Neuron (in vitro differentiated cells): ENCODE data around the gene C6orf118.

Source experiments
- H2AFZ ChIP-seq: one replicate; pipeline ENCODE4 v1.6.1; 2013; ENCODE audit warnings: low read depth, mild to moderate bottlenecking, inconsistent platforms, low read length, moderate library complexity
- H3K27me3 ChIP-seq: one replicate; pipeline ENCODE4 v1.6.1; 2013; ENCODE audit warnings: low read length; ENCODE audit not compliant: insufficient read depth
- H3K36me3 ChIP-seq: one replicate; pipeline ENCODE4 v1.6.1; 2013; ENCODE audit warnings: low read length; ENCODE audit not compliant: insufficient read depth
- H3K4me1 ChIP-seq: one replicate; pipeline ENCODE4 v1.6.1; 2013; ENCODE audit warnings: low read length; ENCODE audit not compliant: insufficient read depth
- H3K4me3 ChIP-seq: 2 replicates; pipeline ENCODE4 v1.5.1; 2013; ENCODE audit warnings: mild to moderate bottlenecking, low read length, moderate library complexity
- H3K9me3 ChIP-seq: one replicate; pipeline ENCODE4 v1.6.1; 2013; ENCODE audit warnings: low read length

The C6orf118 gene

GRCh38 chr6:165274611-165275010 is 34.8 kb downstream of the C6orf118 start:
- Histone ChIP-seq H3K4me1 (no peaks in the 10 kb centered on the region), H3K27me3 (no peaks in the 10 kb centered on the region), H3K36me3 (no peaks in the 10 kb centered on the region), H3K9me3 (no peaks in the 10 kb centered on the region), H2AFZ (no peak overlapping the region), H3K4me3 (no peak overlapping the region)

DNA sequence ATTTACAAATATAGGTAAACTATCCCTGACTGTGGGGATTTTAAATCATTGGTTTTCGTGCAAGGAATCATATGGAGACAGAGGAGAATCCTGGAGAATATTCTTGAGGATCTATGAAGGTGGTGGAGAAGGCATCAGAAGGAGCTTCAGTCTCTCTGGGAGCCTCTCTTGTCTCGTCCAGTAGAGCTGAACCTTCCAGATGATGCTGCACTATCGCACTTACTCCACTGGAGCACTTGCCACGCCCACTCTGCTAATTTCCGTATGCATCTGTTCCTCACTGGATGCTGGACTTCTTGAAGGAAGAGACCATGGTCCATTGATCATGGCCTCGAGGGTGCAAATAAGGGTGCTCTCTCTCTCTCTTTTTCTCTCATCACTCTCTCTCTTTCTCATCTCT is 36.8 kb downstream of the C6orf118 start:
- no peak overlapping the region for H3K4me3 ChIP-seq
- peaks cover 9% of the 10 kb centered on the region for H3K4me1 ChIP-seq

GRCh38 chr6:165268987-165269386 is 40.4 kb downstream of the C6orf118 start:
- no peaks in the 10 kb centered on the region for H3K36me3 ChIP-seq
- H3K27me3 ChIP-seq: no peaks in the 10 kb centered on the region
- H3K4me1 ChIP-seq: peaks cover 9% of the 10 kb centered on the region
- H2AFZ ChIP-seq: no peak overlapping the region
- no peaks in the 10 kb centered on the region for H3K9me3 ChIP-seq
- H3K4me3 ChIP-seq: no peak overlapping the region

More for the DNA sequence above, 36.8 kb downstream of the C6orf118 start:
- Histone ChIP-seq H3K27me3 (no peaks in the 10 kb centered on the region), H3K9me3 (no peaks in the 10 kb centered on the region), H3K36me3 (no peaks in the 10 kb centered on the region), H2AFZ (no peak overlapping the region)

DNA sequence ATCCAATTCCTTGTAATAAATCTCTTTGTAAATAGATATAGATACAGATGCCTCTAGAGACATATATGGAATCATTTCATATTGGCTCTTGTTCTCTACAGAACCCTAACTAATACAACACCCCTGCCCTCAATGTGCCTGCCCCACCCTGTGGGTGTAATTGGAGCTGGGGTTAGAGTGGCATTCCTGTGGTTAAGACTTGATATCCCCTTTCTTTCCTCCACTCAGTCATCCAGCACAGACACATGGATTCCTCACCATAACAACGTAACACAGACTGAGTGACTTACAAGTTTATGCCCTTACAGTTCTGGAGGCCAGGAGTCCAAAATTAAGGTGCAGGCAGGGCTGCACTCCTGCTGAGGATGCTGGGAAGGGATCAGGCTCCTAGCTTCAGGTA is 42.8 kb downstream of the C6orf118 start:
- Histone ChIP-seq H3K4me1 (peaks cover 9% of the 10 kb centered on the region), H3K4me3 (no peak overlapping the region), H3K27me3 (no peaks in the 10 kb centered on the region), H3K36me3 (no peaks in the 10 kb centered on the region), H3K9me3 (no peaks in the 10 kb centered on the region), H2AFZ (no peak overlapping the region)

DNA sequence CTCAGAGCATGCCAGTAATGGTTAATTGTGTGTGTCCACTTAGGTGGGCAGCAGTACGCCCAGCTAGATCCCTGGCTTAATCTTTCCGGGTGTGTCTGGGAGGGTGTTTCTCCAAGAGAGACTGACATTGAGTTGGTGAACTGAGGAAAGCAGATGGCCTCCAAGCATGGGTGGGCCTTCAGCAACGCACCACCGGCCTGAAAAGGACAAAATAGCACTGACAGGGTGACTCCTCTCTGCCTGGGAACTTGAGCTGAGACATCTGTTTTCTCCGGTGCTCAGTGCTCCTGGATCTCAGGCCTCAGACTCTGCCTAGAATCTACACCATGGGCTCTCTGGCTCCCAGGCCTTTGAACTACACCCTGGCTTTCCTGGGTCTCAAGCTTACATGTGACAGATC is 43.2 kb downstream of the C6orf118 start:
- H3K4me1 ChIP-seq: peaks cover 9% of the 10 kb centered on the region

DNA sequence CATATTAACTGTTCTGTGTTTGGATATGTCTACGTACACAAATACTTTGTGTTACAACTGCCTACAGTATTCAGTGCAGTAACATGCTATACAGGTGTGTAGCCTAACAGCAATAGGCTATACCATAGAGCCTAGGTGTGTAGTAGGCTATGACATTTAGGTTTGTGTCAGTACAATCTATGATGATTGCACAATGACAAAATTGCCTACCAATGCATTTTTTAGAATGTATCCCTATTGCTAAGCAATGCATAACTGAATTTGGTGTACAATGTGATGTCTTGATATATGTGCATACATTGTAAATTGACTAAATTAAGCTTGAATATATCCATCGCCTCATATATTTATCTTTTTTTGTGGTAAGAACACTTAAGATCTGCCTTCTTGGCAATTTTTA is 48.9 kb downstream of the C6orf118 start:
- no peak overlapping the region for H2AFZ ChIP-seq
- no peaks in the 10 kb centered on the region for H3K27me3 ChIP-seq
- no peaks in the 10 kb centered on the region for H3K4me1 ChIP-seq
- H3K36me3 ChIP-seq: no peaks in the 10 kb centered on the region
- H3K9me3 ChIP-seq: peaks cover 6% of the 10 kb centered on the region
- H3K4me3 ChIP-seq: no peak overlapping the region

More for the DNA sequence above, 43.2 kb downstream of the C6orf118 start:
- Histone ChIP-seq H3K36me3 (no peaks in the 10 kb centered on the region), H3K9me3 (no peaks in the 10 kb centered on the region), H2AFZ (no peak overlapping the region), H3K4me3 (no peak overlapping the region), H3K27me3 (no peaks in the 10 kb centered on the region)

- Histone ChIP-seq H3K27me3 (no peaks in the 10 kb centered on the region), H3K9me3 (no peaks in the 10 kb centered on the region)
These were observed 59.6 kb downstream of the C6orf118 start for GRCh38 chr6:165249808-165250207.

GRCh38 chr6:165245701-165246100 is 63.7 kb downstream of the C6orf118 start:
- Histone ChIP-seq H3K9me3 (no peaks in the 10 kb centered on the region), H2AFZ (peak overlapping the region; percentile 80), H3K4me1 (peaks cover 17% of the 10 kb centered on the region), H3K4me3 (no peak overlapping the region), H3K36me3 (no peaks in the 10 kb centered on the region), H3K27me3 (no peaks in the 10 kb centered on the region)

More at GRCh38 chr6:165249808-165250207, 59.6 kb downstream of the C6orf118 start:
- Histone ChIP-seq H3K4me1 (peaks cover 5% of the 10 kb centered on the region), H3K36me3 (no peaks in the 10 kb centered on the region), H2AFZ (no peak overlapping the region), H3K4me3 (no peak overlapping the region)

- peak overlapping the region; percentile 80 for H2AFZ ChIP-seq
- peaks cover 17% of the 10 kb centered on the region for H3K4me1 ChIP-seq
- H3K36me3 ChIP-seq: no peaks in the 10 kb centered on the region
- H3K27me3 ChIP-seq: no peaks in the 10 kb centered on the region
- no peaks in the 10 kb centered on the region for H3K9me3 ChIP-seq
- no peak overlapping the region for H3K4me3 ChIP-seq
These were observed 64.1 kb downstream of the C6orf118 start for GRCh38 chr6:165245287-165245686.

- H3K27me3 ChIP-seq: no peaks in the 10 kb centered on the region
- peak overlapping the region; percentile 80 for H2AFZ ChIP-seq
- H3K9me3 ChIP-seq: no peaks in the 10 kb centered on the region
- H3K4me1 ChIP-seq: peaks cover 17% of the 10 kb centered on the region
- H3K36me3 ChIP-seq: no peaks in the 10 kb centered on the region
- H3K4me3 ChIP-seq: no peak overlapping the region
These were observed 64.7 kb downstream of the C6orf118 start for GRCh38 chr6:165244524-165245247.

- H3K4me3 ChIP-seq: no peak overlapping the region
- no peak overlapping the region for H2AFZ ChIP-seq
- no peaks in the 10 kb centered on the region for H3K27me3 ChIP-seq
- H3K4me1 ChIP-seq: peaks cover 17% of the 10 kb centered on the region
- H3K9me3 ChIP-seq: no peaks in the 10 kb centered on the region
- H3K36me3 ChIP-seq: no peaks in the 10 kb centered on the region
These were observed 65.6 kb downstream of the C6orf118 start for GRCh38 chr6:165243801-165244200.

- Histone ChIP-seq H3K4me3 (no peak overlapping the region), H3K27me3 (no peaks in the 10 kb centered on the region), H2AFZ (no peak overlapping the region), H3K36me3 (no peaks in the 10 kb centered on the region), H3K9me3 (peaks cover 5% of the 10 kb centered on the region), H3K4me1 (peaks cover 18% of the 10 kb centered on the region)
These were observed 73.1 kb downstream of the C6orf118 start for GRCh38 chr6:165236326-165236725.

GRCh38 chr6:165232731-165233488 is 76.5 kb downstream of the C6orf118 start:
- Histone ChIP-seq H3K4me3 (peak overlapping the region; percentile 29), H3K9me3 (peaks cover 5% of the 10 kb centered on the region), H3K27me3 (no peaks in the 10 kb centered on the region), H3K4me1 (peaks cover 24% of the 10 kb centered on the region), H3K36me3 (no peaks in the 10 kb centered on the region), H2AFZ (peak overlapping the region; percentile 6)
